ENCODE results near the gene DISP3. TPM values are rescaled to one million over a fixed set of nuclear protein-coding genes. Genes with fewer than 3 reads are reported as not detected.

DISP3 gene
- total RNA-seq, 1 donor from 2014 or later: 0.05 TPM

- no peaks in the 10 kb centered on the region for H3K4me1 Mint-ChIP-seq (ENCODE audit: low read depth)
- H3K27ac Mint-ChIP-seq (ENCODE audit: unreplicated experiment): no peak overlapping the region
- H3K9me3 Mint-ChIP-seq (ENCODE audit: low read depth): no peaks in the 10 kb centered on the region
- TF ChIP-seq CTCF (IDR thresholded peaks at IDR 0.05): no peak
- H3K4me3 Mint-ChIP-seq (ENCODE audit: unreplicated experiment): no peak overlapping the region
- no peaks in the 10 kb centered on the region for H3K36me3 Mint-ChIP-seq (ENCODE audit: low read depth)
- DNase-seq (ENCODE audit: low spot score): peak; percentile 62
- peaks cover 3% of the 10 kb centered on the region for H3K27me3 Mint-ChIP-seq (ENCODE audit: low read depth)
Measured at GRCh38 chr1:11522400-11523235, 43.7 kb downstream of the DISP3 start.

GRCh38 chr1:11523261-11523660, 44.3 kb downstream of the DISP3 start:
- no peaks in the 10 kb centered on the region for H3K9me3 Mint-ChIP-seq (ENCODE audit: low read depth)
- no peak overlapping the region for H3K4me3 Mint-ChIP-seq (ENCODE audit: unreplicated experiment)
- DNase-seq (ENCODE audit: low spot score): peak; percentile 47
- H3K27ac Mint-ChIP-seq (ENCODE audit: unreplicated experiment): no peak overlapping the region
- no peaks in the 10 kb centered on the region for H3K4me1 Mint-ChIP-seq (ENCODE audit: low read depth)
- no peaks in the 10 kb centered on the region for H3K36me3 Mint-ChIP-seq (ENCODE audit: low read depth)
- H3K27me3 Mint-ChIP-seq (ENCODE audit: low read depth): peaks cover 3% of the 10 kb centered on the region
- no peak for TF ChIP-seq CTCF (IDR thresholded peaks at IDR 0.05)

GRCh38 chr1:11523746-11524464, 45.0 kb downstream of the DISP3 start:
- H3K9me3 Mint-ChIP-seq (ENCODE audit: low read depth): no peaks in the 10 kb centered on the region
- H3K27me3 Mint-ChIP-seq (ENCODE audit: low read depth): peaks cover 3% of the 10 kb centered on the region
- H3K27ac Mint-ChIP-seq (ENCODE audit: unreplicated experiment): no peak overlapping the region
- no peak for TF ChIP-seq CTCF (IDR thresholded peaks at IDR 0.05)
- H3K4me3 Mint-ChIP-seq (ENCODE audit: unreplicated experiment): no peak overlapping the region
- DNase-seq (ENCODE audit: low spot score): peak; percentile 72
- H3K36me3 Mint-ChIP-seq (ENCODE audit: low read depth): no peaks in the 10 kb centered on the region
- no peaks in the 10 kb centered on the region for H3K4me1 Mint-ChIP-seq (ENCODE audit: low read depth)

DNA sequence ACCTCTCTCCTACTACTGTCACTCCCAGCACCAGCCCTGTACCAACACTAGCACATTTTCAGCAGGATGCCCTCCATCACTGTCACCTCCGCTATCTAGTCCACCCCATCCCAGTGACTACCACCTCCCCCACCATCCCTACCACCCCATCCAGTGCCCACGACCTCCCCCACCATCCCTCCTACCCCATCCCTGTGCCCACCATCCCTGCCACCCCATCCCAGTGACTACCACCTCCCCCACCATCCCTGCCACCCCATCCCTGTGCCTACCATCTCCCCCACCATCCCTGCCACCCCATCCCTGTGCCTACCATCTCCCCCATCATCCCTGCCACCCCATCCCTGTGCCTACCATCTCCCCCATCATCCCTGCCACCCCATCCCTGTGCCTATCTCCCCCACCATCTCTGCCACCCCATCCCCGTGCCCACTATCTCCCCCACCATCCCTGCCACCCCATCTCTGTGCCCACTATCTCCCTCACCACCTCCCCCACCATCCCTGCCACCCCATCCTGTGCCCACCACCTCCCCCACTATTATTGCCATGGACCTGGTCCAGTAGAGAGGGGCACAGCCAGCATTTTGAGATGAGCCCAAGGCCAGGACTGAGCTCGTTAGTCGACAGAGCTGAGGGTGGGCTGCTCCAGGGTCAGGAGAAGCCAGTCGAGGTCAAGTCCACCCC, 45.7 kb downstream of the DISP3 start:
- Mint-ChIP-seq H3K4me1 (ENCODE audit: low read depth) (no peaks in the 10 kb centered on the region), H3K27ac (ENCODE audit: unreplicated experiment) (no peak overlapping the region), H3K9me3 (ENCODE audit: low read depth) (no peaks in the 10 kb centered on the region), H3K27me3 (ENCODE audit: low read depth) (peaks cover 3% of the 10 kb centered on the region), H3K4me3 (ENCODE audit: unreplicated experiment) (no peak overlapping the region), H3K36me3 (ENCODE audit: low read depth) (no peaks in the 10 kb centered on the region)
- TF ChIP-seq CTCF (IDR thresholded peaks at IDR 0.05): no peak
- peak; percentile 58 for DNase-seq (ENCODE audit: low spot score)

- no peak for TF ChIP-seq CTCF (IDR thresholded peaks at IDR 0.05)
- DNase-seq (ENCODE audit: low spot score): no peak
- peaks cover 3% of the 10 kb centered on the region for H3K27me3 Mint-ChIP-seq (ENCODE audit: low read depth)
- no peaks in the 10 kb centered on the region for H3K36me3 Mint-ChIP-seq (ENCODE audit: low read depth)
- no peak overlapping the region for H3K27ac Mint-ChIP-seq (ENCODE audit: unreplicated experiment)
- no peaks in the 10 kb centered on the region for H3K9me3 Mint-ChIP-seq (ENCODE audit: low read depth)
- no peak overlapping the region for H3K4me3 Mint-ChIP-seq (ENCODE audit: unreplicated experiment)
- H3K4me1 Mint-ChIP-seq (ENCODE audit: low read depth): no peaks in the 10 kb centered on the region
Measured at GRCh38 chr1:11525151-11525505, 46.2 kb downstream of the DISP3 start.
